NB4 (cell line): ENCODE data around the gene SH3GL1.

Source experiments
- MAX ChIP-seq: IDR thresholded peaks from 2 replicates; pipeline ENCODE4 v1.6.1; 2011; ENCODE audit warnings: low read depth, low read length
- MYC ChIP-seq: IDR thresholded peaks from 2 replicates; pipeline ENCODE4 v1.6.1; 2011; ENCODE audit warnings: low read depth, low read length
- POLR2A ChIP-seq: IDR thresholded peaks from 2 replicates; pipeline ENCODE4 v1.6.1; 2011; ENCODE audit warnings: mild to moderate bottlenecking; ENCODE audit not compliant: insufficient read length; ENCODE audit errors: extremely low read depth
- TF ChIP-seq, protein P1 (sequence below): IDR thresholded peaks from one replicate; pipeline ENCODE4 v1.5.1; 2012; ENCODE audit warnings: low read depth, low read length

DNA sequence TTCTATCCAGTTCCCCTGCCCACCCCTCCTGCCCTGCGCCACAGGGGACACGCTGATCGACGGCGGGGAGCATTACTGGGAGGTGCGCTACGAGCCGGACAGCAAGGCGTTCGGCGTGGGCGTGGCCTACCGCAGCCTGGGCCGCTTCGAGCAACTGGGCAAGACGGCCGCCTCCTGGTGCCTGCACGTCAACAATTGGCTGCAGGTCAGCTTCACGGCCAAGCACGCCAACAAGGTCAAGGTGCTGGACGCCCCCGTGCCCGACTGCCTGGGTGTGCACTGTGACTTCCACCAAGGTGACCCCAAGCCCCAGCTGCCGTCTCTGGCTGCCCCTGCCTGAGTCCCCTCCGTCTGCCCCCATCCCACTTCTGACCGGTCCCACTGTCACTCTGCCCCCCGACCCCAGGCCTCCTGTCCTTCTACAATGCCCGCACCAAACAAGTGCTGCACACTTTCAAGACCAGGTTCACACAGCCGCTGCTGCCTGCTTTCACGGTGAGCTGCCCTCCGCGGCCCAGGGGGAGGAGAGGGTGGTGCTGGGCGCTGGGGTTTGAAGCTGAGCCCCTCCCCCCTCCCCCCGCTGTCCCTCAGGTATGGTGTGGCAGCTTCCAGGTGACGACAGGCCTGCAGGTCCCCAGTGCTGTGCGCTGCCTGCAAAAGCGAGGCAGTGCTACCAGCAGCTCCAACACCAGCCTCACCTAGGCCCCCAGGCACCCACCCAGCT, 77.2 kb downstream of the SH3GL1 start:
- TF ChIP-seq, protein P1, sequence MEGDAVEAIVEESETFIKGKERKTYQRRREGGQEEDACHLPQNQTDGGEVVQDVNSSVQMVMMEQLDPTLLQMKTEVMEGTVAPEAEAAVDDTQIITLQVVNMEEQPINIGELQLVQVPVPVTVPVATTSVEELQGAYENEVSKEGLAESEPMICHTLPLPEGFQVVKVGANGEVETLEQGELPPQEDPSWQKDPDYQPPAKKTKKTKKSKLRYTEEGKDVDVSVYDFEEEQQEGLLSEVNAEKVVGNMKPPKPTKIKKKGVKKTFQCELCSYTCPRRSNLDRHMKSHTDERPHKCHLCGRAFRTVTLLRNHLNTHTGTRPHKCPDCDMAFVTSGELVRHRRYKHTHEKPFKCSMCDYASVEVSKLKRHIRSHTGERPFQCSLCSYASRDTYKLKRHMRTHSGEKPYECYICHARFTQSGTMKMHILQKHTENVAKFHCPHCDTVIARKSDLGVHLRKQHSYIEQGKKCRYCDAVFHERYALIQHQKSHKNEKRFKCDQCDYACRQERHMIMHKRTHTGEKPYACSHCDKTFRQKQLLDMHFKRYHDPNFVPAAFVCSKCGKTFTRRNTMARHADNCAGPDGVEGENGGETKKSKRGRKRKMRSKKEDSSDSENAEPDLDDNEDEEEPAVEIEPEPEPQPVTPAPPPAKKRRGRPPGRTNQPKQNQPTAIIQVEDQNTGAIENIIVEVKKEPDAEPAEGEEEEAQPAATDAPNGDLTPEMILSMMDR = no peak
- TF ChIP-seq MAX = no peak
- no peak for TF ChIP-seq POLR2A
- TF ChIP-seq MYC = no peak
